ENCODE results near the gene PSMA7.
"Not testable (repeated sequence)": the region's sequence is repeated elsewhere in the genome, so short reads cannot be mapped to it uniquely, and the experiment has no call there.

Gene PSMA7

DNA sequence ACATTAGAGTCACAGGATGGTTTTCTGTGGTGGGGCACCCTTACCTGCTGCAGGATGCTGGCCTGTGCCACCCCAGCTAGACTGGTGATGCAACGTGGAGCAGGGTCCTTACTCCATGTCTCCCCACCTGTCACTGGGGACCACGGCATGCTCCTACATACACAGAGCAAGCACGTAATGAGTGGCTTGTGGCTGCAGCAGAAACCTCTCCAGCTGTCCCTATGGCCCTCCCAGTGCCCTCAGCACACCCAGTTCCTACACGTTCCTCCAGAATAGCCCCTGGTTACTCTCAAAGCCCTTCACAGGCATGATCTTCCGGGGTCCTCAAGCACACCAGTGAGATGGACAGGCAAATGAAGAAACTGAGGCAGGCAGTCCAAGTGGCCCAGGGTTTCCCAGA lies 24.1 kb downstream of the PSMA7 start:
- no peak for DNase-seq (ENCODE audit: low read depth)

DNA sequence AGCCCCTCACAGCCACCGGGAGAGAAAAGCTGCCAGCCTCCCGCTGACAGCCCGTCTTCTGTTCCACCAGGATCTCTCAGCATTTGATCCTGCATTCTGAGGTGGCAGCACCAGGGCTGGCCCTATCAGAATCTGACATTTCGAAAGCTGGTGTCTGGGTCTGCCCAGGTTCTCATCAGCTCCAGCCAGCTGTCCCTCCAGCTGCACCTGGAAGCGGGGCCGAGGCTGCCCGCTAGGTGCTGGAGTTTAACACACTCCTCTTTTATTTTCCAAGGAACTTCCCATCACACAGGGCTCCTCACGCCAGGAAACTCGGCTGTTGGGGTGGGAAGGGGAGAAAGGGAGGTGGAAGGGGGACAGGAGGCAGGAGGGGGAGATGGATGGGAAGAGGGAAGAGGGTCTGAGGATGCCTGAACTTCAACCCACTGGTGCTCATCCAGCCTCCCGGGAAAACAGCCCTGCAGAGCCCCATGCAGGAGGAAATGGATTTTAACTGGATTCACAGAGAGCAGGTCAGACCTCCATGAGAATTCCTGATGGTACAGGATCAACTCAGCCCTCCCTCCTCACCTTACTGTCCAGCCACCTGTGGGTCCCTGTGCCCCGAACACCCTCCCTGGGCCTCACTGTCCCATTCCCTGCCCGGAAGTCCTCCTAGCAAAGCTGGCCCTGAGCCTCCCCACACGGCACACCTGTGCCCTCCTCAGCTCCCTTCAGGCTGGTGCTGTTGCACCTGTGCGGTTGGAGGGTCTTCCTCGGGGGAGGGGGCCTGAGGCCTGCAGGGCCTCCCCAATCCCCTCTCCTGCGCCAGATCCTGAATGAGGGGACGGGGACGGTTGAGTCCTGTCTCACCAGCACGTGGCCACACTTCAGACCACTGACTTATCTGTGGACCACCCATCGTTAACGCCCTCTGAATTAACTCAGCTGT lies 24.8 kb downstream of the PSMA7 start:
- DNase-seq (ENCODE audit: low read depth) = no peak

DNA sequence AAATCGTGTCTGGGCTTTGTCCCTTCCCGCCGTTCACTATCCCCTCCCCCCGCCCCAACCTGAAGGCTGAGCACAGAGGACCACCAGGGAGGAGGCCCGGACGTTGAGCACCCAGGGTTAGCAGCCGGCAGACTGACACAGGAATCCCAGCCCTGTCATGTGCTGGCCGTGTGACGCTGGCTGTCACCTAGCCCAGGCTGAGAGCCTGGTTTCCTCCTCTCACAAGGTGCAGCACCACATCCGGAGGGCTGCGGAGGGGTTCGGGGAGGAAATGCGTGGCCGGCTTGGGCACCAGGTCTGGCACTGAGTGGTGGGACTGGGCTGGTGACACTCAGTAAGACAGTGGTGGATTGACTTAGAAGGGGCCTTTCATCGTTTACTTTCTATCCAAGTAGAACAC lies 25.5 kb downstream of the PSMA7 start:
- DNase-seq (ENCODE audit: low read depth) = no peak

DNA sequence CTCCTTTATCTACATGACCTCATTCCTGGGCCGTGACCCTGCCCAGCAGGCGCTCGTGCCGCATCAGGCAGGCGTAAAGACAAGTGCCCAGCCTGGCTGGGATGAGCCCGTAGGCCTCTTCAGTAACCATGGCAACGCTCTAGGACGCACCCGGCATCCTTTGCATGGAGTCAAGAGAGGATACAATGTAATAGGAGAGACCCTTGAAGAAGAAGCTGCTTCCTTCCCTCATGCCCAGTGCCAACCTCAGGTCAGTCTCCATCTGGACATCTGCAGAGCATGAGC lies 25.9 kb downstream of the PSMA7 start:
- DNase-seq (ENCODE audit: low read depth) = no peak

DNA sequence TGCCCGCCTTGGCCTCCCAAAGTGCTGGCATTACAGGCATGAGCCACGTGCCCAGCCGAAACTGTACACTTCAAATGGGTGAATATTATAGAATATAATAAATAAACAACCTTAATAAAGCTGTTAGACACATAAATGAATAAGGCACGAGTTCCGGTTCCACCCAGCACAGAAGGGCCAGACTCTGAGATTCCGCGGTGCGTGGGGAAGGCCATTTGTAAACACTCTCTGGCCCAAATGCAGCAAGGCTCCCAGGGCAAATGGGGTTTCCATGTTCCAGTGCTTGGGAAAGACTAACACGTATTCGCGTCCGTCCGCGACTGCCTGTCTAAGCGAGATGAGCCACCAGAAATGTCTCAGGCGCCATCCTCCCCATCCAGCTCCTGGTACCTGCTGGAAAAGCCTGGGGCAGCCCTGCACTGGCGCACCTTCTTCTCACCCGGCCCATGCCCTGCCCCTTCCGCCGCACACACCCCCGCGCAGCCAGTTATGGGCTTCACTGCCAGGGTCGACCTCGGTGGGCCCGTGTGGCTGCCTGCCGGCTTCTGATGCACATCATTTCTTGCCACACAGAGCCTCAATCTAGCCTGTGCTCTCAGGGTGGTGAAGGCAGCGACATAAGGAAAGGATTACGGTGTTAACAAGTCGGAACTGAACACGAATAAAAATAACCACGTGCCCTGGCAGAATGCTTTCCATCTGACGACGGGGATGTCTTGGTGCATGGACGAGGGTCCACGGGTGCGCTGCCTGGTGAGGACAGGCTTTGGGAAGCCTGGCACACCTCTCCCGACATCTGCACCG lies 26.4 kb downstream of the PSMA7 start:
- DNase-seq (ENCODE audit: low read depth) = no peak

DNA sequence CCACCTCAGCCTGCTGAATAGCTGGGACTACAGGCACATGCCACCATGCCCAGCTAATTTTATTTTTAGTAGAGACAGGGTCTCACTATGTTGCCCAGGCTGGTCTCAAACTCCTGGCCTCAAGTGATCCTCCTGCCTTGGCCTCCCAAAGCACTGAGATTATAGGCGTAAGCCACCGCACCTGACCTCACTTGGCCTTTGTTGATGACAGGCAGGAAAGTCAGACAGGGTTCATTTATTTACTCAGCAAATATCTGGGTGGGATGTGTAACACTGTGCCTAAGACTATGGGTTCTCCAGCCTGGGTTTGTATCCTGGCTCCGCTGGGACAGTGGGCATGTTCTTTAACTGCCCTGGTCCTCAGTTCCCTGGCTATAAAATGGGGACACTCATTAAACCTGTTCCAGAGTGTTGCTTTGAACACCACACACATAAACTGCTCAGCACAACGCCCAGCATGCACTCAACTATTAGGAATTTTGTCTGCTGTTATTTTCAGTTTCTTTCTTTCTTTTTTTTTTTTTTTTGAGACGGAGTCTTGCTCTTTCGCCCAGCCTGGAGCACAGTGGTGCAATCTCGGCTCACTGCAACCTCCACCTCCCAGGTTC lies 27.3 kb downstream of the PSMA7 start:
- DNase-seq (ENCODE audit: low read depth) = not testable (repeated sequence)

DNA sequence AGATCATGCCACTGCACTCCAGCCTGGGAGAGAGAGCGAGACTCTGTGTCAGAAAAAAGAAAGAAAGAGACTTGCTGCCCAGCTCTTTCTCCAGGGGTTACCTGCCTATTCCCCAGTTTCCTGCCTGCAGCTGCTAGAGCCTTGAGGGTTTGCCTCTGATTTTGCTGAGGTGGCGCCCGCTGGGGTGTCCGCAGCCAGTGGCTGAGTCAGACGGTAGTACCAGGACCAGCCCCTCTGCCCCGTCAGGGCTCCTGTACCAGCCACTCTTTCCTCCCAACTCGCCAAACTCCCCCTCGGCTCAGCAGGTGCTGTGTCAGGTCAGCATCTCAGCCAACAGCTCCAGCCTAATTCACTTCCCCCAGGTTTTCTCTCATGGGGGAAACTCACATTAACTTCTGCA lies 28.3 kb downstream of the PSMA7 start:
- DNase-seq (ENCODE audit: low read depth) = no peak

DNA sequence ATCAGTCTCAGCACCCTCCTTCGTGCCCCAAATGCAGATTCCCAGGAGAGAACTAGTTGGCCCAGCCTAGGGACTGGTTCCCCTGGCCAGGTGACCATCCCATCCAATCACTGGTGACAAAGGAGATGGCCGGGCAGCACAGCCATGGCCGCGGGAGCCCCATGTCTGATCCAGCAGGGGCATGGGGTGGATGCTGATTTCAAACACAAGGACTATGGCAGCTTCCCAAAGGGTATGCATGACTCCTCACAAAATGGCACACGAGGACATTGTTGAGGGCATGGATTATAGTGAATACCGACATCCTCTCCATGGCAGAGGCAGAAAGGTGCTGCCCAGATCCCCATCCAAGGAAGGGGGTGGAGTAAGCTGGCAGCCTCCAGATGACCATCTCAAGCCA lies 30.8 kb downstream of the PSMA7 start:
- DNase-seq (ENCODE audit: low read depth) = no peak

DNA sequence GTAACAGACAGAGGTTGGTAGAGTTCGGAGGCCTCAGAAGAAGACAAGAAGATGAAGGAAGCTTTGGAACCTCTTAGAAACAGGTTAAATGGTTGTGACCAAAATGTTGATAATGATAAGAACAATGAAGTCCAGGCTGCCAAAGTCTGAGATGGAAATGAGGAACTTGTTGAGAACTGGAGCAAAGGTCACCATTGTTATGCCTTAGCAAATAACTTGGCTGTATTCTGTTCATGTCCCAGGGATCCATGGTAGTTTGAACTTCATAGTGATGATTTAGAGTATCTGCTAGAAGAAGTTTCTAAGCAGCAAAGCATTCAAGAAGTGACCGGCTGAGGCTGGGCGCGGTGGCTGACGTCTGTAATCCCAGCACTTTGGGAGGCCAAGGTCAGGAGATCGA lies 32.0 kb downstream of the PSMA7 start:
- no peak for DNase-seq (ENCODE audit: low read depth)

DNA sequence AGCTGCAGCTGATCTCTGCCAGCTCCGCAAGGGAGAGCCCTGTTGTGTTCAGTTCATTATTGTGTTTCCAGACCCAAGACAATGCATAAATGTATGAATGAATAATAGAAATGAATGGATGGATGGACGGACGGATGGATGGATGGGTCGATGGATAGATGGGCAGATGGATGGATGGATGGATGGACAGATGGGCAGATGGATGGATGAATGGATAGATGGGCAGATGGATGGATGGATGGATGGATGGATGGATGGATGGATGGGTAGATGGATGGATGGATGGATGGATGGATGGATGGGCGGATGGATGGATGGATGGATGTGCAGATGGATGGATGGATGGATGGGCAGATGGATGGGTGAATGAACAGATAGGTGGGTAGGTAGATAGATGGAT lies 37.6 kb downstream of the PSMA7 start:
- DNase-seq (ENCODE audit: low read depth) = no peak

DNA sequence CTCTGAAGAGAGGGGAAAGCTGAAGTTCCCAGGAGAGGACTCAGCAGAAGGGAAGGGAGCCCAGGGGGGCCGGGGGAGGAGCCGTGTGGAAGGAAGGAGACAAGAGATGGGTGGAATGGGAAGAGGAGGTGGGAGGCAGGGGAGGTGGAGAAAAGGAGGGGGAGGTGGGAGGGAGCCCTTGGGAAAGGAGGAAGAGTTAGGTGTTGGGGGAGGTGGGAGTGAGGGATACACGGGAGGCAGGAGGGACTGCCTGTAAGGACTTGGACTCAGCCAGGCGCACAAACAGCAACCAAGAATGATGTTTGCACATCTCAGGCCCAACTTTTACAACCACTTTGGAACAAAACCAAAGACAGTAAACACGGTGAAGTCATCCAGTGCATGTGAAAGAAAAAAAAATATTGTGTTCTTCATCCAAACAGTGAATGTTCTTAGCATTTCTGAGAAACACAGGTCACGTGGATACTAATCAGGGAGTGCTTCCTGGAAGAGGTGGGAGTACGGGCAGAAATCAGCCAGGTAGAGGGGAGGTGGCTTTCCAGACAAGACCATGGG lies 38.3 kb downstream of the PSMA7 start:
- DNase-seq (ENCODE audit: low read depth) = peak; percentile 35

DNA sequence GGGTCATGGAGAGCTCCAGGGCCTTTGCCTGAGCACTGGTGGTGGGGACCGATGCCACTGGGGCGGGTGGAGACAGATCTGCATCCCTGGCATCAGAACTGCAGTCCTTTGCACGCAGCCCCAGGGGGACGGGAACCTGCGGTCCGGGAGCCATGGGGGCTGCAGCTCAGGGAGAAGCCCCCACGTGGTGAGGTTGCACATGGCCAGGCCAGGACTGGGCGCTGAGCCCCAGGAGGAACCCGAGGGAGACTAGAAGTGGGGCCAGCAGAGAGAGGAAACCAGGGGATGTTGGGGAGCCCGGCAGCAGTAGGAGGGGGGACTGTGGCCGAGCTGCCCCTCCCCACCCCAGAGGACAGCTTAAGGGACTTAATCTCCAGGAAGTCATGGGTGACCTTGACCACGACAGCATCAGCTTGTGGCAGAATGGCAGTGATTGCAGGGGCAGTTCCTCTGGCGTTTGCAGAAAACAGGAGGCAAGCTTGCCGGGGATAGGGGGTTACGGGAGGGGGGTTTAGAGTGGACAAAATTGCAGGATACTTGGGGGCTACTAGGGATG lies 38.9 kb downstream of the PSMA7 start:
- DNase-seq (ENCODE audit: low read depth) = no peak

DNA sequence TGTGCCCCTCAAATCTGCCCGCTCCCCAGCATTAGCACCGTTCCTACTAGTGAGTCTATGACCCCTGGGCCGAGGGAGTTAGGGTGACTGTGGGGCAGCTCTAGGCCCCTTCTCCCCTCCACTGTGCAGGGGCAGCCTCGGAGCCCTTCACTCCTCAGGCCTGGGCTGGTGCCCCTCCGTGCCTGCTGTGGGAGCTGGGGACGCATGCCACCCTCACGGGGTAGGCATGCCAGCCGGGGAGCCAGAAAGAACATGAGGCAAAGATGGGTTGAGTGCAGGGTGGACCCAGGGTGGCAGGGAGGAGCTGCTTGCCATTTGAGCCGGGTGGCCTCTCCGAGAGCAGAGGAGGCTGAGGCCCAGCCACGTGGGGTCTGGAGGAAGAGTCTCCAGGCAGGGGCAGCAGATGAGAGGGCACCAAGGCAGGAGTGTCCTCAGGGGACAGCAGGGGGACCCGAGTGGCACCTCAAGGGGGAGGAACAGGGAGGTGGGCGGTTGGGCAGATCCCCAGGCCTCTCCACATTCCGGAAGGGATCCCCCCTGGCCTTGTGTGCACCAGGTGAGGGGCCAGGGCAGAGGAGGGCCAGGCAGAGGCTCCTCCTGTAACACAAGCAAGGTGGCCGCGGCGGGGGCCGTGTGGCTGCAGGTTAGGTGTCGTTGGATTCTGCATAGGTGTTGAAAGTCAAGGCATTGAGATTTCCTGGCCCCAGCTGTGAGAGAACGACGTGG lies 39.5 kb downstream of the PSMA7 start:
- DNase-seq (ENCODE audit: low read depth) = no peak

DNA sequence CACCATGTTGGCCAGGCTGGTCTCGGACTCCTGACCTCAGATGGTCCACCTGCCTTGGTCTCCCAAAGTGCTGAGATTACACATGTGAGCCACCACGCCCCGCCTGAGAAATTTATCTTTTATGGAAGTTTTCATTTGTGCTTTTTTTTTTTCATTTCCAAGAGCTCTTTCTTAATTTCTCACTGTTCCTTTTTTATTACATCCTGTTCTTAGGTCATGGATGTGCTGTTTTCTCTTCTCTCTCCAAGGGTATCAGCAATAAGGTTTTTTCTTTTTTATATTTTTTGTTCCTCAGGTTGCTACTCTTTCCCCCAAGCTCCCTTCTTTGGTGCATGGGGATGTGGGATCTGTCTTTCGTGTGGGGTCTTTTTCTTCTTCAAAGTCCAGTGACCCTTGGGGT lies 42.1 kb downstream of the PSMA7 start:
- no peak for DNase-seq (ENCODE audit: low read depth)

DNA sequence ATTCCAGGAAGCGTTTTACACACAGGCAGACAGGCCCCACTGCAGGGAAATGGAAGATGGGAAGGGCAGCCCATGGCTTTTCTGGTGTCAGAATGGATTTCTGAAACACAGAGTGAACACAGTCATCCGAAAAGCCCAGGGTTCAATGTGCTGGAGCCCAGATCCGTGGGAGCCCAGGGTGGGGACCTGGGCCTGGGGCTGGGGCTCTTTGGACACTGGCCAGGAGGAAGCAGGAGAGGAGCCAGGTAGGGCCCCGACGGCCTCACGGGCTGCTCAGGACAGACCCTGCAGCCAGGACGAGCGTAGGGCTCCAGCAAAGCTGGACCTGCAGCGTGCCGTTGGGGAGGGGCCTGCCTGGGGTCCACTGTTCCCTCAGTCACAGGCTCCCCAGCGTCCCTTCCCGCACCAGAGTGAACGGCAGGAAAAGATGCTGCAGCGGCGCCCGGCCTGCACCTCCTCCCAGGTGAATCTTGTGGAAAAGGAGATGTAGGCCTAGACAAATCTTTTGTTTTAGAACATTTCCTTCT lies 45.2 kb downstream of the PSMA7 start:
- no peak for DNase-seq (ENCODE audit: low read depth)

DNA sequence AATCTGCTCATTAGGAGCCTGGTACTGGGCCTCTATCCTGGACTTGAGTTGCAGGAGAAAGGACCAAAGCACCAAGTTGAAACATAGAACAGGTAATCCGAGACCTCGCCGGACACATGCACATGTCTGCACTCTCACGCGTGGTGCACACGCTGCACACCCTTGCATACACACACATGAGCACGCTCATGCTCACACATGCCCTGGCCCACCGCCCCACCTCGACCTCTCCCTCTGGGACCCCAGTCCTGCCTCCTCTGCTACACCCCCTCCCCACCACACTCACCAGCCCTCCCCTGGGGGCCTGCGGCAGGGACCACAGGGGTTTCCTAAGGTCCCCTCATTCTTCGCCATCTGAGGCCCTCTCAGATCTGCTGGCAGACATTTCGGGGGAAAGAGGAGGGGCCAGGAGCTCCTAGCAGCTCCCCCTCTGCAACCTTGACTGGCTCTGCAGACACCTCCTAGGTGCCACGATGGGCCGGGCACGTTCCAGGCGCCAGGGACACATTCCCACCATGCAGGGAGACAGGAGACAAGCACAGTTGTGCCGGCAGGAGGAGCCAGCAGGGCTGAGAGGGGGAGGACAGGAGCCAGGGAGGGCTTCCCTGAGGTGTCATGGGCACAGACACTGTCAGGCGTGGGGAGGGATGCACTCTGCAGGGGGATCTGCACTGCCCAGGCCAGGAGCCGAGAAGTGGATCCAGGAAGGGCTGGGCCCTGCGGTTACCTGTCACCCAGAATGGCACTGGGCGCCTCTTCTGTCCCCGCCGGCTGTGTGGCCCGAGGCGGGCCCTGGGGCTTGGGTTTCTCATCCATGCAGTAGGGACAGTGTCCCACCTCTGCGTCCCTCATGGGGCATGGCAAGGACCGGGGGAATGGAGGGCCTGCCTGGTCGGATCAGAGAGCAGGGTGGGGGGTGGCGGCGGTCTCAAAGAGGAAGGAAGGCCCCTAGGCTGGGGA lies 46.5 kb downstream of the PSMA7 start:
- no peak for DNase-seq (ENCODE audit: low read depth)

DNA sequence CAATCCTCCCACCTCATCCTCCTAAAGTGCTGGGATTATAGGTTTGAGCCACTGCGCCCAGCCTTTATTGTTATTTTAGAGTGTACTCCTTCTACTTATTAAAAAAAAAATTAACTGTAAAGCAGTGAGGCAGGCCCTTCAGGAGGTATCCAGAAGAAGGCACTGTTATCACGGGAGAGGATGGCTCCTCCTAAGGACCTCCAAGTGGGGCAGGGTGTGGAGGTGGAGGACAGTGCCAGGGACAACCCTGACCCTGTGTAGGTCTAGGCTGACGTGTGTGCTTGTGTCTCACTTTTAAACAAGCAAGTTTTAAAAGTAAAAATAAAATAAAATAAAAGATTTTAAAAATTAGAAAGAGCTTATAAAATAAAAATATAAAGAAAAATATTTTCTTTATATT lies 53.8 kb downstream of the PSMA7 start:
- no peak for DNase-seq (ENCODE audit: low read depth)

DNA sequence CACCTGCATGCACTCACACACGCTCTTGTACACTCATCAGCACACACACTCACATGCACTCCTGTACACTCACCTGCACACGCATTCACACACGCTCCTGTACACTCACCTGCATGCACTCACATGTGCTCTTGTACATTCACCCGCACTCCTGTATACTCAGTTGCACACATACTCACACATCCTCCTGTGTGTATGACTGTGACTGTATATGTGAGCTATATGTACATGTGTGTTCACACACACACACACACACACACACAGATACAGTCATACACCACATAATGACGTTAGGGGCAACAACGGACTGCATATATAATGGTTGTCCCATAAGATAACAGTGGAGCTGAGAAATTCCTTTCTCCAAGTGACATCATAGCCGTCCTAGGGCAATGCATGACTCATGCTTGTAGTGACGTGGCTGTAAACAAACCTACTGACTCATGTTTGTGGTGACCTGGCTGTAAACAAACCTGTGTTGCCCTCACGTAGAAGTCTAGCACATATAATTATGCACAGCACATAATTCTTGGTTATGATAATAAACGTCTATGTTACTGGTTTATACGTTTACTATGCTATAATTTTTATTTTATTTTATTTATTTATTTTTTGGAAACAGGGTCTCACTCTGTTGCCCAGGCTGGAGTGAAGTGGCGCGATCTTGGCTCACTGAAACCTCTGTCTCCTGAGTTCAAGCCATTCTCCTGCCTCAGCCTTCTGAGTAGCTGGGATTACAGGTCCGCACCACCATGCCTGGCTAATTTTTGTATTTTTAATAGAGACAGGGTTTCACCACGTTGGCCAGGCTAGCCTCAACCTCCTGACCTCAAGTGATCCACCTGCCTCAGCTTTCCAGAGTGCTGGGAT lies 54.7 kb downstream of the PSMA7 start:
- DNase-seq (ENCODE audit: low read depth) = peak; percentile 51

DNA sequence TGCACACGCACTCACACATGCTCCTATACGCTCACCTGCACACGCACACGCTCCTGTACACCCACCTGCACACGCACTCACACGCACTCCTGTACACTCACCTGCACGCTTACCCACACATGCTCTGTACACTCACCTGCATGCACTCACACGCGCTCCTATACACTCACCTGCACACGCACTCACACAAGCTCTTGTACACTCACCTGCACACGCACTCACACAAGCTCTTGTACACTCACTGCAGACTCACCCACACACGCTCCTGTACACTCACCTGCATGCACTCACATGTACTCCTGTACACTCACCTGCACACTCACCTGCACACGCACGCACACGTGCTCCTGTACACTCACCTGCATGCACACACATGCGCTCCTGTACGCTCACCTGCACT lies 55.6 kb downstream of the PSMA7 start:
- no peak for DNase-seq (ENCODE audit: low read depth)
